NCI-H82 (cell line): Measurements from ENCODE around the gene ZBTB44.

Source experiments
- DNase-seq: peaks from one replicate; lab custom pipeline; 2025; lab: John Stamatoyannopoulos, UW

The ZBTB44 gene

GRCh38 chr11:130177782-130178181 is 136.9 kb downstream of the ZBTB44 start:
- DNase-seq: no peak
